ACC112 (cell line): ENCODE measurements around the gene CCN6.
"Not testable (repeated sequence)": the region's sequence is repeated elsewhere in the genome, so short reads cannot be mapped to it uniquely, and the experiment has no call there.

Experiments
- H2AFZ ChIP-seq: fragments of 200-600 bp; sonication (generic); one replicate; pipeline ENCODE4 v1.6.0; 2017; ENCODE audit warnings: antibody characterized with exemption, low read length; ENCODE audit not compliant: unreplicated experiment
- H3K27ac ChIP-seq: fragments of 200-600 bp; sonication (generic); 2 replicates; pipeline ENCODE4 v1.5.1; 2014; ENCODE audit warnings: low read depth, mild to moderate bottlenecking, antibody characterized with exemption, low read length, moderate library complexity
- H3K27me3 ChIP-seq: fragments of 200-600 bp; sonication (generic); 2 replicates; pipeline ENCODE4 v1.6.1; 2014; ENCODE audit warnings: mild to moderate bottlenecking, antibody characterized with exemption, low read length, moderate library complexity, mixed read lengths; ENCODE audit not compliant: insufficient read depth
- H3K36me3 ChIP-seq: fragments of 200-600 bp; sonication (generic); 2 replicates; pipeline ENCODE4 v1.6.1; 2016; ENCODE audit warnings: mild to moderate bottlenecking, antibody characterized with exemption, low read length, moderate library complexity, mixed read lengths; ENCODE audit not compliant: insufficient read depth
- H3K4me1 ChIP-seq: fragments of 200-600 bp; sonication (generic); one replicate; pipeline ENCODE4 v1.6.1; 2016; ENCODE audit warnings: low read length, mixed read lengths; ENCODE audit not compliant: insufficient read depth, unreplicated experiment, control insufficient read depth
- H3K4me3 ChIP-seq: fragments of 200-600 bp; sonication (generic); 2 replicates; pipeline ENCODE4 v1.5.1; 2014; ENCODE audit warnings: mild to moderate bottlenecking, low read depth, low read length
- H3K79me2 ChIP-seq: fragments of 200-600 bp; sonication (generic); one replicate; pipeline ENCODE4 v1.6.0; 2016; ENCODE audit warnings: low read length; ENCODE audit not compliant: control insufficient read depth, unreplicated experiment, insufficient read depth

CCN6 gene

DNA sequence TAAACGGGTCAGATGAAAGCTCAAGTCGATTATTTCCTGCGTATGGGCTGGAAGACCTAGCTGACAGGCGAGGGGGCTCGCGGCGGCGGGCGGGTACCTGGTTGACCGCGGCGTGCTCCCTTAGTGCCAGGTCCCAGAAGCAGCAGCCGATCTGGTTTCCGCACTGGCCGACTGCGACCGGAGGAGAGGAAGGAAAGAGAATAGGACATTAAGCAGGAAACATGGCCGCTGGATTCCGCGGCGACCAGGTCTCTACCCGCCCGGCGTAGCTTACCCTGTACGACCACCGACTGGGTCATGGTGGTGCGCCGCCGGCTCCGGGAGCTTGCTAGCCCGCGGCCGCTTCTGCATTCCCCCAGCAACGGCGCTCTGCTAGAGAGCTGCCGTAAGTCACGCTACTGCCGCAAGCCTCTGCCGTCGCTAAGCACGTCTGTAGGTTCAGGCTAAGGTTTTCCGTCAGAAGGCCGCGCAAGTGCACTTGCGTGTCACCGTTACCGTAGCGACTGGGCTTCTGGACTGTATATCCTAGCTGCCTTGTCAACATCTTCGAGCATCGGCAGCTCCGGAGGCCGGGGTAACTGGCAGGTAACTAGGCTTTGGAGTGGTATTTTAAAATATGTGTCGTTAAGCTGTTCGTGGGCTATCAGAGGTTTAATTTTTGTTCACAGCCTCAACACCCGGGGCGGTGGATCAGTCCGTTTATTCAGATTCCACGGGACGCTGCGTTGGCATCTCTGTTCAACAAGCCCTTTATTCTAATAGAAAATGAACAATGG lies 33.4 kb downstream of the CCN6 start, which contains the start of the genes FAM229B and TUBE1:
Gene FAM229B, plus strand, starts transcription at position 456 of the 776 bp plus-strand sequence. CDS start 11,693 bp downstream, outside the sequence.
Gene TUBE1, minus strand, starts transcription at position 347 of the 776 bp plus-strand sequence. Its CDS starts 48 bp downstream, at position 299.
- Histone ChIP-seq H3K4me3 (peak within 1 kb of the TSS; percentile 94), H3K27ac (peak within 1 kb of the TSS; percentile 59), H3K4me1 (peaks cover 5% of the 10 kb centered on the region)

DNA sequence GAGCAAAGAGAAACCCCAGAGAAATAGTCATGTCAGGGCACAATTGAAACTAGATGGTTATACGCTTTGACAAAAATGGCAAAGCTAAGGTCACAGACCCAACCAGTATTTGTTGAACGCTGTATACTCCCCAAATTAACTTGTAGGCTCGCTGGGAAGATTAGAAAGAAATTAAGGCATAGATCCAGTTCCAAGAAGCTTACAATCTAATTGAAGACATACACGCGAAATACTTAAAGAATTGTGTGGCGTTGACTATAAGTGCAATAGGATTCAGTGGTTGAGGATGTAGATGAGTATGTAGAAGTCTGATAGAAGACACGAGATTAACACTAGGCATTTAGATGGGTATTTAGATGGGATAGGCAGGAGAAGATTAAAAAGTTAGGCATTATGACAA lies 34.0 kb downstream of the CCN6 start:
- peak overlapping the region; percentile 59 for H3K27ac ChIP-seq

More for the DNA sequence above, 33.4 kb downstream of the CCN6 start, which contains the start of the genes FAM229B and TUBE1:
- Histone ChIP-seq H2AFZ (peak within 1 kb of the TSS; percentile 99), H3K36me3 (no peaks in the 10 kb centered on the region), H3K27me3 (no peaks in the 10 kb centered on the region), H3K79me2 (peaks cover 3% of the 10 kb centered on the region)

DNA sequence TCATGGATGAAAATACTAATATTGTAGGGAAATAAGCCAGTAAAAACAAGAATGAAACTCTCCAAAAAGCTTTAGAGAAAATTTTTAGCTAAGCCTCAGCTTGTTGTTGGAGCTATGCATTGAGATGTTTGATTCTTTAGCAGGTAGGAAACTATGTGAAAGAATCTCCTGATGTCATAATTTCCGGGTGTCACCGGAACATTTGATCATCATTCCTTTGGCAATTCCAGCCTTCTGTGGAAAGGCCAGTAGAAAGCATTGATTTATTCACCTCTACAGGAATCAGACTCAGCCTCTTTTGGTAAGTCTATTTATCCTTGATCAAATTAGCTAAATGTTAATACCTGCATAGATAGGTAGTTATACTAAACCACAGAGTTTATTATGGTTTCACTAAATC lies 43.0 kb downstream of the CCN6 start:
- H2AFZ ChIP-seq, result no peak overlapping the region
- H3K36me3 ChIP-seq, result peaks cover 6% of the 10 kb centered on the region; the same call in 1 of the 2 replicates
- H3K4me3 ChIP-seq, result no peak overlapping the region
- no peaks in the 10 kb centered on the region for H3K79me2 ChIP-seq
- H3K4me1 ChIP-seq, result no peaks in the 10 kb centered on the region
- H3K27me3 ChIP-seq, result no peaks in the 10 kb centered on the region
- no peak overlapping the region for H3K27ac ChIP-seq

More for the DNA sequence above, 34.0 kb downstream of the CCN6 start:
- peak overlapping the region; percentile 99 for H2AFZ ChIP-seq
- H3K4me1 ChIP-seq, result peaks cover 5% of the 10 kb centered on the region
- H3K79me2 ChIP-seq, result peaks cover 3% of the 10 kb centered on the region
- no peaks in the 10 kb centered on the region for H3K36me3 ChIP-seq
- H3K4me3 ChIP-seq, result peak overlapping the region; percentile 94
- H3K27me3 ChIP-seq, result no peaks in the 10 kb centered on the region

DNA sequence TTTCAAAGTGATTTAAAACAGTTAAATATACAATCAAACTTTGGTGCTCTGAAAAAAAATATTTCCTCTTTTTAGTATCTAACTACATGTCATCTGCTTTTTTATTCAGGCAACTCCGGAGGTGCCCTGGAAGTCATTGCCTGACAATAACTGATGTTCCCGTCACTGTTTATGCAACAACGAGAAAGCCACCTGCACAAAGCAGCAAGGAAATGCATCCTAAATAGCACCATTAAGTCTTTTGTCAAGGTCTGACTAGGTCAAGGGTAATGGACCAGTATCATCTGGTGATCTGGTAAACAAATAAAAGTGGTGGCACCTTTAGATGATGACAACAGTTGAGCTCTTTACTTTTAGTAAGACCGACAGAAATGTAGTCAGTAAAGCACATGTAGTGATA lies 46.7 kb downstream of the CCN6 start:
- H2AFZ ChIP-seq, result no peak overlapping the region
- H3K4me1 ChIP-seq, result no peaks in the 10 kb centered on the region
- no peak overlapping the region for H3K4me3 ChIP-seq
- peaks cover 13% of the 10 kb centered on the region; the same call in 1 of the 2 replicates for H3K36me3 ChIP-seq
- H3K79me2 ChIP-seq, result no peaks in the 10 kb centered on the region
- no peaks in the 10 kb centered on the region for H3K27me3 ChIP-seq
- H3K27ac ChIP-seq, result no peak overlapping the region

DNA sequence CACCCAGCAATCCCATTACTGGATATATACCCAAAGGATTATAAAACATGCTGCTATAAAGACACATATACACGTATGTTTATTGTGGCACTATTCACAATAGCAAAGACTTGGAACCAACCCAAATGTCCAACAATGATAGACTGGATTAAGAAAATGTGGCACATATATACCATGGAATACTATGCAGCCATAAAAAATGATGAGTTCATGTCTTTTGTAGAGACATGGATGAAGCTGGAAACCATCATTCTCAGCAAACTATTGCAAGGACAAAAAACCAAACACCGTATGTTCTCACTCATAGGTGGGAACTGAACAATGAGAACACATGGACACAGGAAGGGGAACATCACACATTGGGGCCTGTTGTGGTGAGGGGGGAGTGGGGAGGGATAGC lies 52.1 kb downstream of the CCN6 start:
- H3K36me3 ChIP-seq, result peaks cover 50% of the 10 kb centered on the region
- H3K79me2 ChIP-seq, H3K4me3 ChIP-seq, H3K27ac ChIP-seq, H3K4me1 ChIP-seq, H3K27me3 ChIP-seq, H2AFZ ChIP-seq: not testable (repeated sequence)

DNA sequence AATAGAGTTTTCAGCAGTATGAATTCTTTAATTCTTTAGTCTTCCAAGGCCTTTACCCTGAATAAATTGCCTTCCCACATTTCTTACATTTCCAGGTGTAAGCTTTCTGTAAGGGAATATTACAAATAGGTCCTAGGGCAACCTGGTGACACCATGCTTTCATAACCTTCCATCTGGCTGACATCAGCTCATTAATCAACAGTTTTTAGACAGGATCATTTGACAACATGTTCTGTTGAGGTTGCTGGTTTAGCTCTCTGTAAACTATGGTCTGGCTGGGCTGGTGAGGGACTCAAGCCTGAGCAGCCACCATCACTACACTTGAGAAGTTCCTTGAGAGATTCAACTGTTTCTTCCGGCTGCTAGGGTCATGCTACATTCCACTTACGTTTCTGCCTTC lies 52.7 kb downstream of the CCN6 start:
- Histone ChIP-seq H3K27me3 (no peaks in the 10 kb centered on the region), H3K4me3 (no peak overlapping the region), H3K79me2 (no peaks in the 10 kb centered on the region), H2AFZ (no peak overlapping the region), H3K27ac (no peak overlapping the region), H3K36me3 (peaks cover 50% of the 10 kb centered on the region), H3K4me1 (no peaks in the 10 kb centered on the region)

DNA sequence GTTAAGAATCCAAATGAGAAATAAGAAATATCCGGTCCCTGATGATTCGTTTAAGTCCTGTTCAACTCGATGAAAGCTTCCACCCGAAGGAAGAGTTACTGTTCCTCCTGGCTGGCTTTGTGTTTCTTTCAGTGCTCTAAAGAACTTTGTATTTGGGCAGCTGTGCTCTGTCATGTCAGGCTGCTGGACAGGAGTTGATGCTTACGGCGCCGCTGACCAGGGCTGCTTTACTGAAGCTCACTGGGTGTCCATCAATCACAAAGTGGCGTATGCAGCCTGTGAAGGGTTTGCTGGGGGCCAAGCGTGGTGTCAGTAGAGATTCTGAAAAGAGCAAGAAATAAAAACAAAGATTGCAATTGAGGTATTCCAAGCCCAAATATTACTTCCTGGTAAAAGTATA lies 55.4 kb downstream of the CCN6 start:
- H3K36me3 ChIP-seq, result peaks cover 67% of the 10 kb centered on the region
- H3K4me1 ChIP-seq, result no peaks in the 10 kb centered on the region
- H2AFZ ChIP-seq, result no peak overlapping the region
- no peaks in the 10 kb centered on the region for H3K79me2 ChIP-seq
- H3K27ac ChIP-seq, result no peak overlapping the region
- no peak overlapping the region for H3K4me3 ChIP-seq
- no peaks in the 10 kb centered on the region for H3K27me3 ChIP-seq

DNA sequence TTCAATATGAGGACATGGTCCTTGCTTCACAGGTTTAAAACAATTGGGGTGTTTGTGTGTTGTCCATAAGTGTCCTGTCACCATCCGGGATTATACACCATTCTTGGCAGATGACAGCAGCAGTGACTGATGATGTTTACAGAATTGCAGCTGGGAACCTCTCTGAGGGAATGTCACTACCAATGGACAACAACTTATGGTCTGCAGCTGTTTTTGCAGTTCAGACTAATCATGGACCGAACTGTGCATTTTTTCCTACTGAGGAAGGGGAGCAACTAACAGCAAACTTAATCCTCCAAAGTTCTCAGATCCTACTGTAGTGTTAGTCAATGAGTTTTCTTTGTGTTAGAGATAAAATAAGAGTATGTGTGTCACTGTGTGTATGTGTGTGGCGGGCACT lies 59.5 kb downstream of the CCN6 start:
- Histone ChIP-seq H3K4me3 (no peak overlapping the region), H3K27ac (no peak overlapping the region), H3K4me1 (peaks cover 12% of the 10 kb centered on the region), H2AFZ (no peak overlapping the region), H3K36me3 (peaks cover 76% of the 10 kb centered on the region), H3K27me3 (no peaks in the 10 kb centered on the region), H3K79me2 (no peaks in the 10 kb centered on the region)

DNA sequence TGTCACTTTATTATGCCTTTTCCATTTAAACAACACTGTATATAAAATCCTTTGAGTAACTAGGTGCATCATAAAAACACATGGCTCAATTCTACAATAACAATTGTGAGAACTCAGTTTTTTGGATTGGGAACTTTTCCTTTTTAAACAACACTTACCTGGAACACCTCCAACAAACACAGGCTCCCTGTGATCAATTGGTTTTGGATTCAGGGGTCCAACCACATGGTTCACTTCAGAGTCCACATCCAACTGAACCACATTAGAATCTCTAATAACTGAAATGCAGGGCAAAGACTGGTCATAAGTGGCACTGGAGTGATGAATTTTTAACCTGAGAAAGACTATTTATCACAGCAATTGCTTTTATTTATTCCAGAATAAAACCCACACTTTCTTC lies 60.0 kb downstream of the CCN6 start:
- Histone ChIP-seq H3K27ac (no peak overlapping the region), H2AFZ (no peak overlapping the region), H3K79me2 (no peaks in the 10 kb centered on the region), H3K36me3 (peaks cover 74% of the 10 kb centered on the region), H3K4me3 (no peak overlapping the region), H3K4me1 (peaks cover 12% of the 10 kb centered on the region), H3K27me3 (no peaks in the 10 kb centered on the region)

DNA sequence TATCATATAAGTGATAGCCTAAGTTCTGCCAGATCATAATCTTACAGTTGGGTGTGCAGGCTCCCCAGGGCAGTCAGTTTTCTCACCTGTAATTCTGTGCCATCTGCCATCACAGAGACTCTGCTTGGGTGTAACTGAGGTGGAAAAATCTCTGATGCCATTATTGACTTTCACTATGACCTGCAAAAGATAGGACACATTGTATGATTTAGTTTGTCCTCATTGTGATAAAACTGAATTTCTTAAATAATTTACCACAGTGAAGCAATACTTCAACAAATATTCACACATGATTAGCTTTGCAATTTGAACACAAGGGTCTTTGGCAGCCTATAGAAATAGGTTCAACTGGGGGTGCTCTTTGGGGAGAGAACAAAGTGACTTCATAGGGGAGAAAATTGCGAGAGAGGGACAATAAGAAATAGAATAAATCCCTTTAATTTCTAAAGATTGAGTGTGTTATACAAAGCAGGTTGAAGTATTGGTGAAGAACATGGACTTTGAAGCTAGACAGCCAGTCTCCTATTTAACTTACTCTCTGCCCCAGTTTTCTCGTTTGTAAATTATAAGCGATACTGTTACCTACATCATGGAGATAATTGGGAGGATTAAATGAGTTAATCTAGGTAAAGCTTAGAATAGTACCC lies 60.8 kb downstream of the CCN6 start:
- peaks cover 12% of the 10 kb centered on the region for H3K4me1 ChIP-seq
- no peak overlapping the region for H2AFZ ChIP-seq
- H3K27me3 ChIP-seq, result no peaks in the 10 kb centered on the region
- H3K4me3 ChIP-seq, result no peak overlapping the region
- peaks cover 74% of the 10 kb centered on the region for H3K36me3 ChIP-seq
- no peaks in the 10 kb centered on the region for H3K79me2 ChIP-seq
- no peak overlapping the region for H3K27ac ChIP-seq

DNA sequence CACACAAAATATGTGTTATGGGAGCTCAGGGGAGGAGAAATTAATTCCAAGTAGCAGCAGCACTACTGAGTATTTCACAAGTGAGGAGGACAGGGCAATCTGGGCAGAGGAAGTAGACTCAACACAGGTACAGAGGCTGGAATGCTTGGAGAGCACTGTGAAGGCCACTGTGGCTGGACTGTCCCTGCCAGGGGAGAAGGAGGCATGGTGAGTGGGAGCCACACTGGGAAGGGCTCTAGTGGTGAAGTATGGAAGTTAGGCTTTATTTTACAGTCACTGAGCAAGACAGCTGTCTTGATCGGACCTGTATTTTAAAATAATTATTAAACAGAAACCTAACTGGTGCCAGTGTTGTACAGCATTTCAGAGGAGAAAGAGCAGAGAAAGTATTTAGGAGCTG lies 62.3 kb downstream of the CCN6 start:
- Histone ChIP-seq H3K27ac (no peak overlapping the region), H3K4me1 (peaks cover 12% of the 10 kb centered on the region), H3K27me3 (no peaks in the 10 kb centered on the region), H2AFZ (no peak overlapping the region), H3K4me3 (no peak overlapping the region), H3K79me2 (no peaks in the 10 kb centered on the region), H3K36me3 (peaks cover 74% of the 10 kb centered on the region)
